Prostate gland (tissue), 2 donors: ENCODE results near the gene ARL15.

Experiments used
- CTCF ChIP-seq, 4 experiments: fragments of 200-600 bp in 2 of 4; fragments of 450-650 bp in 2 of 4; sonication (generic) in 2 of 4; IDR thresholded peaks; 1 replicate in 3 of 4; 2 replicates in 1 of 4; pipeline ENCODE4 v1.5.1; 2016 to 2019; ENCODE audit warnings: antibody characterized with exemption in 4 of 4, mild to moderate bottlenecking in 2 of 4, moderate library complexity in 2 of 4
- POLR2AphosphoS5 ChIP-seq: sonication (generic); formaldehyde crosslinking; IDR thresholded peaks from one replicate; pipeline ENCODE4 v1.6.1; 2017; ENCODE audit warnings: antibody characterized with exemption

GRCh38 chr5:54278979-54279717 is 31.2 kb downstream of the ARL15 start:
- TF ChIP-seq CTCF (IDR thresholded peaks at IDR 0.05) (no peak), POLR2AphosphoS5 (no peak)
